NK-92 (cell line): ENCODE data around the gene PKIG.
A peak's percentile ranks its signal among the peaks of the same experiment; 100 is the strongest.

ENCODE experiments used
- DNase-seq: peaks from one replicate; lab custom pipeline; 2025; ENCODE audit not compliant: unreplicated experiment; lab: John Stamatoyannopoulos, UW

The PKIG gene

DNA sequence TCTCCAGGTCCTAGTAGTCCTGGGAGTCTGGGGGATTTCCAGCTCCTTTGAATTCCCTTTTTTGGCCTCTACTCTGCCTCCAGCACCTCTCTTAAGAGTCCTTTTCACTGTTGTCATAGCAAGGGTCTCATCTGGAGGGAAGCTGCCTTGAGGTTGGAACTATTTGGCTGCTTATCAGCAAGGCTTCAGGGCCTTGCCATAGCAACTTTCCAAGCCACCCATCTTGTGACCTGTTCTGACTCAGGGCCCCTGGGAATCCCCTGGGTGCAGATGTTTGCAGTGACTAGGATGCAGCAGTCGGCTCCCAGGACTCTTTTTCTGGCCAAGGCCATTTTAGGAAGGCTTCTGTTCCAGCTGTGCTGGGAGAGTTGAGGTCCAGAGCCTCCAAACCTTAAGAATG lies 12.4 kb downstream of the PKIG start:
- DNase-seq: no peak

DNA sequence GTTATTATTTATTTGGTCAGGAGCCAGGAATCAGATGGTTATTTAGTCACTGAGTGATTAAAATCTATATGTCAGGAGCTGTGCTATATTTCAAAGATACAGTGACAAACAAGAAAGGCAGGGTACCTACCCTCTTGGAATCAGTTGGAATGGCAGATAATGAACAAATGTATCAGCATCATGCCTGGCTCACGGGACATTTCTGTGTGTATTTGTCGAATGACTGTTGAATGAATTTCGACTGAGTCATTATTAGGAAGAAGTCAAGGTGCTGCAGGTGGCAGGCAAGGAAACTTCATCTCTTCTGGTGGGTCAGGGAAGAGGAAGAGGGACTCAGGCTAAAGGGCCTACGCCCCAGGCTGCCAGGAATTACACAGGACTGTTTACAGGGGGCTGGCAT lies 13.6 kb downstream of the PKIG start:
- no peak for DNase-seq

GRCh38 chr20:44596876-44597275 lies 14.5 kb downstream of the PKIG start:
- DNase-seq: no peak

DNA sequence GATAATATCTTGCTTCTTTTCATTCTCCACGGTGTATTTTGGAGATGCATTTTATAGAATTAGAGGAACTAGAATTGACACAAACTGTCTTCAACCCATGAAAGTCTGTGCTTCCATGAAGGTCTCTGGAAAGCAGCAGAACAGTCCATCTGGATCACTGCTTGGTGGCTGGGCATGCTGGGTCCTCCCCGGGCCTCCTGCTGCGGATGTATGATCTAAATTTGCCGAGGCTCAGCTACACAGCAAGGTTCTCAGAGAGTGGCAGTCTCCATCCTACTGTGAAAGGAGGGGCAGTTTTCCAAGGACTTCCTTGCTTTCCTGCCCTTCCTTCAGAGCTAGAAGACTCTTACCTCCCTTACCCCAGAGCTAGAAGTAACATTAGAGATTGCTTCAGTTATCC lies 15.1 kb downstream of the PKIG start:
- DNase-seq: no peak

DNA sequence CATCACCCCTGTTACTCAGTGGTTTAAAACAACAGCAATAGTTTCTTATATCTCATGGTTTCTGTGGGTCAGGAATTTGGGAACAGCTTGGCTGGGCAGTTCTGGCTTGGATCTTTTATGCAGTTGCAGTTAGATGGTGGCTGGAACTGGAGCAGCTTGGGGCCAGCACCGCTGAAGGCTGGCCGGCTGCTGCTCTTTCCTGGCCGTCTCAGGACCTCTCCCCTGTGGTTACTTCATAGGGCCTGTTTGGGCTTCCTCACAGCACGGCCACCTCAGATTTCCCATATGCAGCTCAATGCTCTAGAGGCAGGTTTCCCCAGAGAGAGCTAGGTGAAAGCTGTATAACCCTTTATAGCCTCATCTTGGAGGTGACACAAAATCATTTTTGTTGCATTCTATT lies 15.6 kb downstream of the PKIG start:
- DNase-seq: no peak

DNA sequence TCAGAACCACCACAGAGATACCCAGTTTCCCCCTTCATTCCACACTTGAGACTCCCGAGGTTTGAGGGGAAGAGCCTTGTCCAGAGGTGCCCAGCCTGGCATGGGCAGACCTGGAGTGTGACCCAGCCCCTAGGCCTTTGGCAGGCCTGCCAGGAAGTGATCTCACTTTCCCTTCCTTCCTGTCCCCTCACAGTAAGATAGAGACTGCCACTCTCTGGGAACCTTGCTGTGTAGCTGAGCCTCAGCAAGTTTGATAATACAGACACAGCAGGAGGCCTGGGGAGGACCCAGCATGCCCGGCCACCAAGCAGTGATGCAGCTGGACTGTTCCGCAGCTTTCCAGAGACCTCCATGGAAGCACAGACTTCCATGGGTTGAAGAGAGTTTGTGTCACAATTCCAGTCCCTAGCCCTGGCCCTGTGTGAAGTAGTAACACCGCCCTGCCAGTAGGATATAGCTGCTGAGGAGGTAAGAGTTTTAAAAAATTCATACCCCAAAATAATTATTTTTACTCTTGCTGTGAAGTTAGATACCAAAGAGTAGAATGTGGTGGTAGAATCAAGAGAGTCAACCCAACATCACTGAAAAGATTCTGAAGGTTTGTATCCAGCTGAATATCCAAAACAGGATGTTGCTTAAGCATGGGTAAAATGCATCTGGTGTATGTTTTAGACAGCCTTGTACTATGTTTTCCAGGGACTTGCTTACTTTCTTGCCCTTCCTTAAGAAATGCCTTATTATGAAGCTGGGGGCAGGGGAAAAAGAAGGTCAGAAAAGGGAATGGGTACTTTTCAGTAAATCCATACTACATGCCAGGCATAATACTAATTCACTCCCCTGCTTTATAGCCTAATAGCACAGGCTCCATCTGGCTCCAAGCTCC lies 16.3 kb downstream of the PKIG start:
- no peak for DNase-seq

DNA sequence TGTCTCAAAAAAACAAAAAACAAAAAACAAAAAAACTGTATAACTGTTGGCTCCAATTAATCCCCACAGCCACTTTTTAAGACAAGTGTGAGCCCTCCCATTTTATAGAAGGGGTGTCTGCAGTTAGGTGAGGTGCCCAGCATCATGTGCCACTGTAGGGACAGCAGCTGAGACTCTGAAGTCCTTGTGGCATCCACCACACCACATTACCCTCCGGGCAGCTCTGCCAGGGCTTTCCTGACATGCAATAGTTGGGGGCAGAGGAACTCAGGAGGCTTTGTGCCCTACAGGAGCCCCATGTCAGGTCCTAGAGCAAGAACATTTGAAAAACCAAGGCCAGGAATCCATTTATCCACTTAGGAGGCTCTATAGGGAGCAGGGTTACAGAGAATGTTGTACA lies 17.3 kb downstream of the PKIG start:
- DNase-seq: no peak

DNA sequence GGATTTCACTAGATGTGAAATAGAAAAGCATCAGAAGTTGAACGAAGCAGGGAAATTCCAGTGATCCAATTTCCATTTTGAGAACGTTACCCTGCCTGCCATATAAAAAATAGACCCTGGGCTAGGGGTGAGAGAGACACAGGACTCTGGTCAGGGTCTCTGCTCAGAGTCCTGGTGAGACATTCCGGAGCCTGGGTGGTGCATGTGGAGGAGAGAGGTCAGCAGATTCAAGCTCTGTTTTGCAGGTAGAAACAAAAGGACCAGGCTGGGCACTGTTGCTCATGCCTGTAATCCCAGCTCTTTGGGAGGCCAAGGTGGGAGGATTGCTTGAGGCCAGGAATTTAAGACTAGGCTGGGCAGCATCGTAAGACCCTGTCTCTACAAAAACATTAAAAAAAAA lies 17.9 kb downstream of the PKIG start:
- no peak for DNase-seq

GRCh38 chr20:44600758-44601201 lies 18.4 kb downstream of the PKIG start:
- no peak for DNase-seq

GRCh38 chr20:44601236-44601671 lies 18.9 kb downstream of the PKIG start:
- DNase-seq: no peak

GRCh38 chr20:44601801-44602204 lies 19.4 kb downstream of the PKIG start:
- no peak for DNase-seq

GRCh38 chr20:44603327-44603726 lies 20.9 kb downstream of the PKIG start:
- DNase-seq: no peak

DNA sequence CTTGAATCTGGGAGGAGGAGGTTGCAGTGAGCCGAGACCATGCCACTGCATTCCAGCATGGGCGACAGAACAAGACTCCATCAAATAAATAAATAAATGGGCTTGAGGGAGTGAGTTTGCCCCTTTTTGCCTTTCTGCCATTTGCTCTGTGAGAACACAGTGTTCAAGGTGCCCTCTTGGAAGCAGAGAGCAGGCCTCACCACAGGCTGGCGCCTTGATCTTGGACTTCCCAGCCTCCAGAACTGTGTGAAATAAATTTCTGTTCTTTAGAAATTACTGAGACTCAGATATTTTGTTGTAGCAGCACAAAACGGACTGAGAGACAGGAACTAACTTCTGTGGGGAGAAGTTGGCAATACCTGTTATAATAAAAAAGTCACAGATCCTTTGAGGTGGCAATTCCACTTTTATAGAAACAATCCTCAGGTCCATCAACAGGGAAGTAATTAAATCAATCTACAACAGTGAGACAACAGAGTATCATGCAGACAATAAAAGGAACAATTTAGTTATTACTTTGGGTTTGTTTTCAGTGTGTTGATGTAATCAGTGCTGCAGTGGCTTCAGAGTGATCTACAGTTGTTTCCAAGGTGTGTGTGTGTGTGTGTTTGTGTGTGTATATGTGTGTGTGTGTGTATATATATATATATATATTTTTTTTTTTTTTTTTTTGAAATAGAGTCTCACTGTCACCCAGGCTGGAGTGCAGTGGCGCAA lies 24.5 kb downstream of the PKIG start:
- DNase-seq: no peak

DNA sequence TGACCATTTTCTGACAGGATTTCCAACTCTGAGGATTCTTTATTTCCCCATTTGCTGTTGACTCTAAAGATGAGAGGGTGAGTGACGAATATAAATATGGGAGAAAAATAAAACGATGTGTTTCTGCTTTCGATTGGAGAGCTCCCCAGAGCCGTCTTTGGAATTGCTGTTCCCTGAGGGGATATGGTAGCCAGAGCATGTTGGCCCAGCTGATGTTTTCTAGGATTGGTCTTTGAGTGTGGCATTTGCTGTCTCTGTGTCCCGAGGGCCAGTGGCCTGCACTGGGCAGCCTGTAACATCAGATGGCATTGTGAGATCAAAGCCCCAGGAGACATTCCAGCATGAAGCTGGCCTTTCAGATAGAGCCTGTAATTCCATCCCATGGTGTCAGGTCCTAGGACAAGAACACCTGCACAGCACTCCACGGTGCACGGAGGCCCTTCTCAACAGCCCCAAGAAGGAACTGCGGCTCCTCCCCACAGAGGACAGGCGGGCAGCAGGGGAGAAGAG lies 26.7 kb downstream of the PKIG start:
- no peak for DNase-seq

DNA sequence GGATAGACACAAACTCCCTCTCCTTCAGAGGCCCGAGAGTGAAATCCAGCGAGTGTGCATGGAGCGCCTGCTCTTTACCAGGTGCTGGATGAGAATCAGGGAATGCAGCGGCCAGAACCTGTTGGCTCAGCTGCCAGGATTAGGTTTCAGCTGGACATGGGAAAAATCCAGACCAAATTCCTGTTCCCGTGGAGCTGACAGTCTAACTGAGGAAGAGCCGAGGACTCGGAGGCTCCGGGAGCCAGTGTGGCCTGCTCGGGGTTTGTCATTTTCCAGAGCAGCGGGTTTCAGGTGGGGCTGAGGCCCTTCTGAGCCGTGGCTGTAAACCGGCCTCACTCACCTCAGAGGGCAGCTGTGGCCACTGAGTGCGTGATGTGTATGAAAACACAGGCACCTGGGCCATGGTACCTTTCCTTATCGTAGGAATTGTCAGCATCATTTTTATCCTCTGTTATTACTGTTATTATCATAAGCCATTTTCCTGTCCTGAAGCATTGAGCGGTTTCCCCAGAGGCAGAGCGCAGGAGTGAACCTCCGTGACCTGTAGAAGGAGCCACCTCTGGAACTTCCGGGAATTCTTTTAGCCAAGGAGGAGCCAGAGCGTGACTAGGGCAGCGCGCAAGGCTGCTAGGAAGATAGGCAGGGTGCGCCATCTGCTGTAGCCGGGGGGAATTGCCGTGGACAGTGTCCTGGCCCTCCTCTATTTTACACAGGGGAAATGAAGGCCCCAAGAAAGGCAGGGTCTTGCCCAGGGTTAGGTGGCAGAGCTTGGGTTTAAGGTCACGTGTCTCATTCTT lies 27.3 kb downstream of the PKIG start:
- DNase-seq: peak; percentile 32

DNA sequence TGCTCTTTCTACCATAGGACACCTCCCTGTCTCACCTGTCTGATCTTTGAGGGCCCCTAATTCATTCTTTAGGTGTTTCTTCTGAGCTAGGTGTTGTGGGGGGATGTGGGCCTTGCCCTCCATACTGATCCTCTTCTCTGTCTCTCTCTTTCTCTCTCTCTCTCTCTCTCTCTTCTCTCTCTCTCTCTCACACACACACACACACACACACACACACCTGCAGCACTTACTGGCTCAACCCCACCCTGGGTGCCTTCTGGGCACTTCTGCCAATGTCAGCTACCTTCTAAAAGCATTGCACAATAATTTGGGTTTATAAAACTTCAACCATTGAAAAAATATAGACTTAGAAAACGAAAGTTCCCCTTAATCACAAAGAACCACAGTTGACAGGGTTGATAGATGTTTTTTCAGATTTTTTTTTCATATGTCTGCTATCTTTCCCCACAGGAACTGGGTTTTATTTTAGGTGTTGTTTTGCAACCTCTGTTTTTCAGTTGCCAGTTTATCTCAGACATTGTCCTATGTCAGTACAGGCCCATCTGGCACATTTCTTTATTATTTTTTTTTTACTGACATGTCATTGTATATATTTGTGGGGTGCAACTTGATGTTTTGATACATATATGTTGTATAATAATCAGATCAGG lies 28.1 kb downstream of the PKIG start:
- DNase-seq: no peak

- DNase-seq: no peak
These were observed 31.2 kb downstream of the PKIG start for GRCh38 chr20:44613575-44613974.

DNA sequence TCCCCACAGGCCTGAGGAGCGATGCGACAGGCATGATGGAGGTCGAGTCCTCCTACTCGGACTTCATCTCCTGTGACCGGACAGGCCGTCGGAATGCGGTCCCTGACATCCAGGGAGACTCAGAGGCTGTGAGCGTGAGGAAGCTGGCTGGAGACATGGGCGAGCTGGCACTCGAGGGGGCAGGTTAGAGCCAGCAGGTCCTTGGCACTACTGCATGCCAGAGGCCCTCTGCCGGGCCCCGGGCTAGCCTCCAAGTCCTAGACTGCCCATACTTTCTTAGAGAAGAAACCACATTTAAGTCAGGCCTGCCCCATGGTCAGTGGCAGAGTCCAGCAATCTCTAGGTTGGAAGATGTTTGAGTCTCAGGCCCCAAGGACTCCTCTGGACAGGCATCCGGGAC lies 32.1 kb downstream of the PKIG start:
- no peak for DNase-seq

- no peak for DNase-seq
These were observed 32.9 kb downstream of the PKIG start for GRCh38 chr20:44615169-44615791.

GRCh38 chr20:44615876-44616603 lies 33.7 kb downstream of the PKIG start:
- DNase-seq: no peak
